Dendritic cell treated with granulocyte-macrophage colony-stimulating factor and Interleukin-4, amounts not matched to agents 40 ng/mL and 50 ng/mL, for 4 days (primary cell): Measurements from ENCODE around the gene PGAM5.

ENCODE experiments used
- H3K27ac Mint-ChIP-seq: one replicate; pipeline ENCODE4 v1.8.0; 2022; ENCODE audit warnings: mild to moderate bottlenecking, mixed read lengths
- H3K27me3 Mint-ChIP-seq: one replicate; pipeline ENCODE4 v1.8.0; 2022; ENCODE audit warnings: mild to moderate bottlenecking, mixed read lengths
- H3K36me3 Mint-ChIP-seq: one replicate; pipeline ENCODE4 v1.8.0; 2022; ENCODE audit warnings: low read depth, mixed read lengths
- H3K4me1 Mint-ChIP-seq: one replicate; pipeline ENCODE4 v1.8.0; 2022; ENCODE audit warnings: low read depth, mixed read lengths
- H3K4me3 Mint-ChIP-seq: one replicate; pipeline ENCODE4 v1.8.0; 2022; ENCODE audit warnings: mild to moderate bottlenecking, moderate library complexity, mixed read lengths
- H3K9me3 Mint-ChIP-seq: one replicate; pipeline ENCODE4 v1.8.0; 2022; ENCODE audit warnings: mixed read lengths
- intact Hi-C: fragments of 100-400 bp; cut with micrococcal nuclease; formaldehyde crosslinking; loops from one replicate; pipeline ENCODE4 v1.15.0; 2022

Gene PGAM5

GRCh38 chr12:132720606-132721345 is 10.1 kb downstream of the PGAM5 start:
- Mint-ChIP-seq H3K36me3 (peaks cover 100% of the 10 kb centered on the region), H3K4me3 (no peak overlapping the region), H3K27me3 (no peaks in the 10 kb centered on the region), H3K27ac (no peak overlapping the region), H3K9me3 (no peaks in the 10 kb centered on the region), H3K4me1 (no peaks in the 10 kb centered on the region)
- intact Hi-C loops = no loop called here

- Mint-ChIP-seq H3K9me3 (no peaks in the 10 kb centered on the region), H3K27me3 (no peaks in the 10 kb centered on the region), H3K4me1 (no peaks in the 10 kb centered on the region), H3K36me3 (peaks cover 100% of the 10 kb centered on the region), H3K27ac (peak overlapping the region; percentile 17), H3K4me3 (no peak overlapping the region)
- intact Hi-C loops = no loop called here
Measured at GRCh38 chr12:132723015-132723763, 12.5 kb downstream of the PGAM5 start.

GRCh38 chr12:132723764-132724140 is 13.1 kb downstream of the PGAM5 start:
- Mint-ChIP-seq H3K4me3 (no peak overlapping the region), H3K4me1 (no peaks in the 10 kb centered on the region), H3K9me3 (no peaks in the 10 kb centered on the region), H3K36me3 (peaks cover 100% of the 10 kb centered on the region), H3K27ac (peak overlapping the region; percentile 17), H3K27me3 (no peaks in the 10 kb centered on the region)
- intact Hi-C loops = no loop called here

- Mint-ChIP-seq H3K36me3 (peaks cover 100% of the 10 kb centered on the region), H3K9me3 (no peaks in the 10 kb centered on the region), H3K27me3 (no peaks in the 10 kb centered on the region), H3K27ac (no peak overlapping the region), H3K4me3 (no peak overlapping the region), H3K4me1 (no peaks in the 10 kb centered on the region)
- intact Hi-C loops = no loop called here
Measured at GRCh38 chr12:132724506-132725241, 14.0 kb downstream of the PGAM5 start.

- peaks cover 100% of the 10 kb centered on the region for H3K36me3 Mint-ChIP-seq
Measured at GRCh38 chr12:132726386-132726785, 15.7 kb downstream of the PGAM5 start.

GRCh38 chr12:132727091-132727794 is 16.6 kb downstream of the PGAM5 start:
- Mint-ChIP-seq H3K4me3 (no peak overlapping the region), H3K4me1 (no peaks in the 10 kb centered on the region), H3K36me3 (peaks cover 100% of the 10 kb centered on the region), H3K27me3 (no peaks in the 10 kb centered on the region), H3K9me3 (no peaks in the 10 kb centered on the region), H3K27ac (no peak overlapping the region)
- intact Hi-C loops = no loop called here

More at GRCh38 chr12:132726386-132726785, 15.7 kb downstream of the PGAM5 start:
- H3K27me3 Mint-ChIP-seq = no peaks in the 10 kb centered on the region
- intact Hi-C loops = no loop called here
- no peak overlapping the region for H3K27ac Mint-ChIP-seq
- H3K4me3 Mint-ChIP-seq = no peak overlapping the region
- no peaks in the 10 kb centered on the region for H3K9me3 Mint-ChIP-seq
- no peaks in the 10 kb centered on the region for H3K4me1 Mint-ChIP-seq

- no peaks in the 10 kb centered on the region for H3K4me1 Mint-ChIP-seq
- H3K4me3 Mint-ChIP-seq = no peak overlapping the region
- intact Hi-C loops = no loop called here
- H3K27ac Mint-ChIP-seq = peak overlapping the region; percentile 57
- H3K9me3 Mint-ChIP-seq = no peaks in the 10 kb centered on the region
- H3K36me3 Mint-ChIP-seq = peaks cover 100% of the 10 kb centered on the region
- no peaks in the 10 kb centered on the region for H3K27me3 Mint-ChIP-seq
Measured at GRCh38 chr12:132728502-132728901, 17.9 kb downstream of the PGAM5 start.

GRCh38 chr12:132729541-132730320 is 19.1 kb downstream of the PGAM5 start:
- Mint-ChIP-seq H3K27ac (no peak overlapping the region), H3K4me1 (no peaks in the 10 kb centered on the region), H3K9me3 (no peaks in the 10 kb centered on the region), H3K27me3 (no peaks in the 10 kb centered on the region), H3K4me3 (no peak overlapping the region), H3K36me3 (peaks cover 100% of the 10 kb centered on the region)
- intact Hi-C loops = no loop called here

GRCh38 chr12:132730353-132730752 is 19.7 kb downstream of the PGAM5 start:
- H3K27ac Mint-ChIP-seq = no peak overlapping the region
- H3K4me3 Mint-ChIP-seq = no peak overlapping the region

GRCh38 chr12:132731574-132731973 is 20.9 kb downstream of the PGAM5 start:
- no peaks in the 10 kb centered on the region for H3K27me3 Mint-ChIP-seq
- intact Hi-C loops = no loop called here
- H3K36me3 Mint-ChIP-seq = peaks cover 100% of the 10 kb centered on the region
- no peaks in the 10 kb centered on the region for H3K9me3 Mint-ChIP-seq
- H3K4me3 Mint-ChIP-seq = no peak overlapping the region
- no peak overlapping the region for H3K27ac Mint-ChIP-seq
- no peaks in the 10 kb centered on the region for H3K4me1 Mint-ChIP-seq

More at GRCh38 chr12:132730353-132730752, 19.7 kb downstream of the PGAM5 start:
- Mint-ChIP-seq H3K9me3 (no peaks in the 10 kb centered on the region), H3K36me3 (peaks cover 100% of the 10 kb centered on the region), H3K27me3 (no peaks in the 10 kb centered on the region), H3K4me1 (no peaks in the 10 kb centered on the region)
- intact Hi-C loops = no loop called here

GRCh38 chr12:132734206-132734605 is 23.6 kb downstream of the PGAM5 start:
- no peaks in the 10 kb centered on the region for H3K9me3 Mint-ChIP-seq
- intact Hi-C loops = no loop called here
- H3K27me3 Mint-ChIP-seq = no peaks in the 10 kb centered on the region
- no peak overlapping the region for H3K27ac Mint-ChIP-seq
- no peaks in the 10 kb centered on the region for H3K4me1 Mint-ChIP-seq
- H3K36me3 Mint-ChIP-seq = peaks cover 100% of the 10 kb centered on the region
- H3K4me3 Mint-ChIP-seq = no peak overlapping the region

- Mint-ChIP-seq H3K36me3 (peaks cover 100% of the 10 kb centered on the region), H3K9me3 (no peaks in the 10 kb centered on the region), H3K27ac (no peak overlapping the region), H3K27me3 (no peaks in the 10 kb centered on the region), H3K4me1 (no peaks in the 10 kb centered on the region), H3K4me3 (no peak overlapping the region)
- intact Hi-C loops = no loop called here
Measured at GRCh38 chr12:132735496-132735895, 24.9 kb downstream of the PGAM5 start.

GRCh38 chr12:132736378-132736777 is 25.7 kb downstream of the PGAM5 start:
- H3K9me3 Mint-ChIP-seq = no peaks in the 10 kb centered on the region
- H3K36me3 Mint-ChIP-seq = peaks cover 100% of the 10 kb centered on the region
- intact Hi-C loops = no loop called here
- H3K4me1 Mint-ChIP-seq = no peaks in the 10 kb centered on the region
- H3K27me3 Mint-ChIP-seq = no peaks in the 10 kb centered on the region
- H3K4me3 Mint-ChIP-seq = no peak overlapping the region
- no peak overlapping the region for H3K27ac Mint-ChIP-seq
